HG03280 (cell line): ENCODE measurements around the gene IMP3.
"Not testable (repeated sequence)": the region's sequence is repeated elsewhere in the genome, so short reads cannot be mapped to it uniquely, and the experiment has no call there.

Experiments used
- ATAC-seq: cut with Tn5 transposase; IDR thresholded peaks from one replicate; pipeline ENCODE4 v1.9.1; 2021; ENCODE audit warnings: mild to moderate bottlenecking, moderate library complexity; ENCODE audit not compliant: unreplicated experiment

The IMP3 gene, protein sequence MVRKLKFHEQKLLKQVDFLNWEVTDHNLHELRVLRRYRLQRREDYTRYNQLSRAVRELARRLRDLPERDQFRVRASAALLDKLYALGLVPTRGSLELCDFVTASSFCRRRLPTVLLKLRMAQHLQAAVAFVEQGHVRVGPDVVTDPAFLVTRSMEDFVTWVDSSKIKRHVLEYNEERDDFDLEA

DNA sequence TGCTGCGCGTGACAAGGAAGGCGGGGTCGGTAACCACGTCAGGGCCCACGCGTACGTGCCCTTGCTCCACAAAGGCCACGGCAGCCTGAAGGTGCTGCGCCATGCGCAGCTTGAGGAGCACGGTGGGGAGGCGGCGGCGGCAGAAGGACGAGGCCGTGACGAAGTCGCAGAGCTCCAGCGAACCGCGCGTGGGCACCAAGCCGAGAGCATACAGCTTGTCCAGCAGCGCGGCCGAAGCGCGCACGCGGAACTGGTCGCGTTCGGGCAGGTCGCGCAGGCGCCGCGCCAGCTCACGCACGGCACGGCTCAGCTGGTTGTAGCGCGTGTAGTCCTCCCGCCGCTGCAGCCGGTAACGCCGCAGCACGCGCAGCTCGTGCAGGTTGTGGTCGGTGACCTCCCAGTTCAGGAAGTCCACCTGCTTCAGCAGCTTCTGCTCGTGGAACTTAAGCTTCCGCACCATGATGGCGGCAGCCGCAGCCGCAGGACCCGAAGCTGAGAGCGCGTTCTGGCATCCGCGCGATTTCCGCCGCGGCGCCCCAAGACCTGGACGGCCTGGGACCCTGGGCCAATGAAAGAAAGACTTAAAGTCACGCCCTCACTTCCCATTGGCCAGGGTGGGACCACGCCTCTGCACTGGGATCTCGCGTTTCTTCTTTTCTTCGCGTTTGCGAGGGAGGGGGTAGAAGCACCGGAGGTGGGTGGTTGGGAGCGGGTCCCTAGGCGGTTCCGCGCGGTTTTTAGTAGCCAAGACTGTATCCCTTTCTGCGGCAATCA, at the start of gene IMP3:
IMP3 (minus strand) TSS at position 516 of the 774 bp plus-strand sequence; CDS start at position 460, 56 bp downstream.
- peak; percentile 95 for ATAC-seq

DNA sequence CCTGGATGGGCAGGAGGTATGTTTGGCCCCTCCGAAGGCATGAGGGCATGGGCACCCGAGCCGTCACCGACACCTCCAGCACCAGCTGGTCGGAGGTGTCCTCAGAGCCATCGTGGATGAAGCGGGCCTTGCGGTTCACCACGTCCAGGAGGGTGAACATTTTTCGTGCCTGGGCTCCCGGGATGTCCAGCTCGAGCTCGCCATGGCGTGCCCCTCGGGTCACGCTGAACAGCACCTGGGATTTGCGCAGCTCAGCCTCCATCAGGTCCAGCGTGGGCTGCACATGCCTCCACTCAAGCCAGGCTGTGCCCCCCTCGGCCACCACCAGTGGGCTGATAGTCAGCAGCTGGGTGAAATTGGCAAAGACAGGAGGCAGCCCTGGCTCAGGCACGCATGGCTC, 49.4 kb upstream of the IMP3 start:
- not testable (repeated sequence) for ATAC-seq

DNA sequence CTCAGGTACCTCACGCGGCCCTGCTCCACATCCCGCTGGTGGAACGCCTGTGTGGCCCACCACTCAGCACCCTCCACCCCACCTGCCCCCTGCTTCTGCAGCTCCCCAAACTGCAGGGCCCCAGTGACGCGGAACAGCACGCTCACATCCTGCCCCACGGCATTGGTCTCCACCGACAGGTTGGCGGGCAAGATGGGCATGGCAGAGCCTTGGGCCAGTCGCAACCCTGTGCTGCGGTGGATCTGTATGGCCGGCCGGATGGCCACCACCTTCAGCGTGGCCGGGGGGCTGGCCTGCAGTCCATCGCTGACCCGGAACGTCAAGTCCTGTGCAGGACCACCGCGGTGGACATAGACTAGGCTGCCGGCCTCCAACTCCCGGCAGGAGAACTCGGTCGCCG, 48.8 kb upstream of the IMP3 start:
- ATAC-seq = no peak

DNA sequence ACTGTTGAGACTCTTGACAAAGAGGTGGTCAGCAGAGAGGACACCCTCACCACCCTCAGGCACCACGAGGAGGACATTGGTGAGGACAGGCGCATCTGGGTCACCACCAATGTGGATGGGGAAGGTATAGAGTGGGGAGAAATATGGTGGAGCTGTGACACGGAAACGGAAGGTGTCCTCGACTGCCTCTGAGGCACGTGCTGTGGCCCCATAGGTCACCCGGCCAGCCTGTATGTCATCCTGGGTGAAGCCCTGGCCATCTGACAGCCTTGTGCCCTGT, 48.2 kb upstream of the IMP3 start:
- ATAC-seq = no peak

DNA sequence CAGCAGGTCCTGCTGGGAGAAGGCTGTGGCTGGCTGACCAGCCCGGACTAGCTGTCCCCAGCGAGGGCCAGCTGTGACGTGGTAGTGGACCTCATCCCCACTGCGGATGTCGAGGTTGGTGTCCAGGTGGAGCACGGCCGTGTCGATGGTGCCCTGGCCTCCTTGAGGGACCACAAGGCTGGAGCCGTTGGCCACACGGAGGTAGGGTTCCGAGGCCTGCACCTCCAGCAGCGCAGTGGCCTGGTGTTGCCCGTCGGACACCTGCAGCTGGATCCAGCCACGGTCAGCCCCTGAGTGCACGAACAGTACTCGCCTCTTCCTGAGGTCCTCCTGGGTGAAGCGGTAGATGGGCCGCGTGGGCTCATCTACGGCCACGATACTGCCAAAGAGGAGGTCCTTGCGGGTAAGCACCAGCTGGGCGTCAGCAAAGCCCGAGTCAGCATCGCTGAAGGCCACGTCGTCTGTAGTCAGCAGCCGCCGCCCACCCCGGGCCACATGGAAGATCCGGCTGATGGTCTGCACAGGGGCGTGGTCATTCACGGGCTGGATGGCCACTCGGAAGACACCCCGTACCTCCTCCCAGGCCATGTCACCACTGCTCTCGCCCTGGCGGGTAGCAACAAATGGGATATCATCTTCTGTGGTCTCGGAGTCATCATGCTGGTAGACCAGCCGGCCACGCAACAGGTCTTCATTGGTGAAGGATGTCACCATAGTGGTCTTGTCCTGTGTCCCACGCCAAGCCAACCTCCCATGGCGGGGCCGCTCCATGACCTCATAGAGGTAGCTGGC, 47.7 kb upstream of the IMP3 start:
- ATAC-seq = no peak

DNA sequence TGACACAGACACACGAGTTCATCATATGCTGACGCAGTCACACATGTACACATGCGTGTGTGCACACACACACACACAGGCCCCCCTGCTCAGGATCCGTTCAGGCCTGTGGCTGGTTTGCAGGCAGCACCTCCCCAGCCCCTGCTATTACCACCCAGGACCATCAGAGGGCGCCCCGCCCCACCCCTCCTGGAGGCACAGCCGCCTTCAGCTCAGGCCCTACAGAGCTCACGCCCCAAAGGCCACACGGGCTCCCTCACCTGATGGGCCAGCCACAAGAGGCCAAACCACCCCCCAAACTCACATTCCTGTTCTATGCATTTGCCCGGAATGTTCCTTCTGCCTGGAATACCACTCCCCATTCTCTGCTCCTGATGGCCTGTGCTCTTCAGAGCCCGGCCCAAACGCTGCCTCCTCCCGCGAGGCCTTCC, 46.2 kb upstream of the IMP3 start:
- not testable (repeated sequence) for ATAC-seq

DNA sequence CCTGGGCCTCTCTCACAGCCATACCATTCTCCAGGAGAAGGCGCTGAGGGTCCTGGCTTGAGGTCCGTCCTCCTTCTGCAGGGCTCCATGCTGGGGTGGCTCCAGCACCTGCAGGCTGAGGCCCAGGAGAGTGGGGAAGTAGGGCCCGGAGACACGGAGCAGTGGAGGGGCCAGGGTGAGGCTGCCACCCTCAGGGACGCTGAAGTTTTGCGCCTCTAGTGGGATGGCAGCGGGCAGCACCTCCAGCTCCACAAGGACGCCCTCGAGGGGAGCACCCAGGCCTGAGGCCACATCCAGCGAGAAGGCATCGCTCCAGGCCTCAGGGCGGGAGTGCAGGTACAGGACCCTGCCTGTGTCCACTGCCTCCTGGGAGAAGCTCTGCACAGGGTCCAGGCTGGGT, 45.2 kb upstream of the IMP3 start:
- ATAC-seq = no peak

DNA sequence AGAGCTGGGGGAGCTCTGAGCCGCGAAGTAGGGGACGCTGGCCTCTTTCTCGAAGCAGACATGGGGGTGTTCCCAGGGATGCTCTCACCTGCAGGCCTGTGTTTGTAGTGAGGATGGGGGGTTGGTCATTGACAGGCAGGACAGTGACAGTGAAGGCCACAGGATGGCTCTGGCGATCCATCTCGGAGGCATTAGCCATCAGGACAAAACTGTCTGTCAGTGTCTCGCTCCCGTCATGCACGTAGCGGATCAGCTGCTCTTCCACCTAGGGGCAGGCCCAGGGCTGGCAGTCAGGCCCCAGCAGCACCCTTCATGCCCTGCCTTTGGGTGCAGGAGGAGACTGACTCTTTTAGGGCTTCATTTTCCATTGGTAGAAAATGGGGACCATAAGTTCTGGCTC, 44.6 kb upstream of the IMP3 start:
- no peak for ATAC-seq

DNA sequence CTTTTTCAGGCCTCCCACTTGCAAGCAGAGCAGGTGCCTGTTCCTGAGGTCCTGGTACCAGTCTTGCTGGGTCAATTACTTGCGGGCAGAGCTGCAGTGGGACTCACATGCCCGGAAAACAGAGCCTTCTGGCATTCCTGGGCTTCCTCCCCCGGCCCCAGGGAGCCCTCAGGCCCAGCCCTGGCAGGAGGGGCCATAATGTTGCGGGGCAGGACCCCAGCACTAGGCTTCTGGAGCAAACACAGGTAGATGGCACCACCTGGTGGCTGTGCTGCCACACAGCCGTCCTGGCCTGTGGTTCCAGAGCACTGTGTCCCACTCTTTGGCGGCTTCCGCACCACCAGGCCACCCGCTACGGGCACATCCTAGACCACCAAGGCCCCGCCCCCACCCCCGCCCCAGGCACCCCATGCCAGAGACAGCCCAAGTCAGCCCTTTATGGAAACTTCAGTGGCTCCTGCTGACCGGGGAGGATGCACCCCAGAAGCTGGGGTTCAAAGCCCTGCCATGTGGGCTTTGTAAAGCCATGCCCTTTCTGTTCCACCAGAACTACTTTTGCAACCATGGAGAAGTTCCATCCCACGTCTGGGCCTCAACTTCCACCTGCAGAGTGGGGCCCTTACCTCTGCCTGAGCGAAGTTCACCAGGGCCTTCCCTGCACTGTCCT, 43.8 kb upstream of the IMP3 start:
- peak; percentile 64 for ATAC-seq

DNA sequence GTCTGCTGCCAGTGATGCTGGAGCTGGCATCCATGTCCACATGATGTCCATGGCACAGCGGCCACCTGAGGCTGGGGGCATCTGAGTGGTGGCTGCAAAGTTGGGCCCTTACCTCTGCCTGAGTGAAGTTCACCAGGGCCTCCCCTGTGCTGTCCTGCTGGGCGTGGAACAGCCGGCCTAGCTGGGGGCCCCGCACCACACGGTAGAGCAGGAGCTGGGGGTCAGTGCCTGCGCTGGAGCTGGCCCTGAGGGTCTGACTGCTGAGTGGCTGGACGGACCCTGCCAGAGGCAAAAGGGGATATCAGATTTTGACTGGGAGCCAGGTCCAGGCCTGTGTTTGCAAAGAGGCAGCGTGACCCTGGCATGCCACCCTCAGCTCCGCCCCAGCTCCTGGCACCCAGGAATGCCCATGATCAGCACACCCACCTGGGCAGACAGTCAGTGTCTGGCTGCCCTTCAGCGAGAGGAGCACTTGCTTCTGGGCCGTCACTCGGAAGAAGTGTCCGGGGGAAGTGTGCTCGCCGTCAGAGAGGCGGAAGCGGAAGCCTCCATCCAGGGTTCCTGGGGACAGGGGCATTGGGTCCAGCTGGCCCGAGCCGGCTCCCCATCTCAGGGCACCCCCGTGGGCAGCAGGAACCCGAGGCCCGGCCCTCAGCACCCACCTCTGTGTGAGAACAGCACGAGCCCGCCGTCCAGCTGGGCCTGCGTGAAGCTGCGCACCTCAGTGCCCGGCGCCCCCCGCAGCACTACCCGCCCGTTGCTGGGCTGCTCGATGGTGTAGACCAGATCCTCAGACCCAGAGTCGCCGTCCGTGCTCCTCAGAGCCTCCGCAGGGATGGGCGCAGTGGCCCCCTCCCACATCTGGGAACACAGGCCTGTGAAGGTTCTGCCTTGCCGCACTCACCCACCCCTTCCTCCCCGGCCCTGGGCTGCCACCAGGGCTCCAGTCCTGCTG, 42.4 kb upstream of the IMP3 start:
- ATAC-seq = no peak

DNA sequence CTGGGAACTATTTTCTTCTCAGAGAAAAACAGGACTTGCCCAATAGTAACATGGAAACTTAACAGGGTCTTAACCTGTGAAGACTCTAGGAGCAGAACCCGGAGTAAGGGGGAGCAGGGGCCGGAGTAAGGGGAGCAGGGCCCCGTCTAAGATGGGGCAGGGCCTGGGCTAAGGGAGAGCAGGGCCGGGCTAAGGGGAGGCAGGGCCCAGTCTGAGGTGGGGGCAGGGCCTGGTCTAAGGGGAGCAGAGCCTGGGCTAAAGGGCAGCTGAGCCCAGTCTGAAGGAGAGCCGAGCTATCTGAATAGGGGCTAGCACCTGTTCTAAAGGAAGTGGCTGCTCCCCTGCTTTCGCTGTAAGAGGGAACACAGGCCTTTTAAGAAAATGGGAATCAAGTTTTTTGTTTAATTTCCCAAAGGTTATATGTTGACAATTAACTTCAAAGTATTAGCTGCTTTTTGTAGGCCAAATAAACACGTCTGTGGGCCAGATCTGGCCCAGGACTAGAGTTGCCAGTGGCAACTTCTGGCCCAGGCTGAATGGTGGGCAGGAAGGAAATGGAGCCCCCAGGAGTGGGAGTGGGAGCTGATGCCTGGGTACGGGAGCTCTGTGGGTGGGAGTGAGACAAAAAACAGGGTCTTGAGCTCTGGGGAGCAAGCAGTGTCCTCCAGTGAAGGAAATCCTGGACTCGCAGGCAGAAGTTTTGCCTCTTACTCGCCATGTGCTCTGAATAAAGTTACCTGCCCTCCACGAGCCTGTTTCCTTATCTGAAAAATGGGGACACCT, 40.2 kb upstream of the IMP3 start:
- no peak for ATAC-seq

DNA sequence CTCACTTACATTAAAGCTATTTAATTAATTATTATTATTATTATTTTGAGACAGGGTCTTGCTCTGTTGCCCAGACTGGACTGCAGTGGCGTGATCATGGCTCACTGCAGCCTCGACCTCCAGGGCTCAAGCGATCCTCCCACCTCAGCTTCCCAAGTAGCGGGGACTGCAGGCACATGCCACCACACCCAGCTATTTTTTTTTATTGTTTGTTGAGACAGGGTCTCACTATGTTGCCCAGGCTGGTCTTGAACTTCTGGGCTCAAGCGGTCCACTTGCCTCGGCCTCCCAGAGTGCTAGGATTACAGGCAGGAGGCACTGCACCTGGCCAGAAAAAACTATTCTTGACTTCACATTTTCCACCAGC, 38.3 kb upstream of the IMP3 start:
- ATAC-seq = not testable (repeated sequence)

DNA sequence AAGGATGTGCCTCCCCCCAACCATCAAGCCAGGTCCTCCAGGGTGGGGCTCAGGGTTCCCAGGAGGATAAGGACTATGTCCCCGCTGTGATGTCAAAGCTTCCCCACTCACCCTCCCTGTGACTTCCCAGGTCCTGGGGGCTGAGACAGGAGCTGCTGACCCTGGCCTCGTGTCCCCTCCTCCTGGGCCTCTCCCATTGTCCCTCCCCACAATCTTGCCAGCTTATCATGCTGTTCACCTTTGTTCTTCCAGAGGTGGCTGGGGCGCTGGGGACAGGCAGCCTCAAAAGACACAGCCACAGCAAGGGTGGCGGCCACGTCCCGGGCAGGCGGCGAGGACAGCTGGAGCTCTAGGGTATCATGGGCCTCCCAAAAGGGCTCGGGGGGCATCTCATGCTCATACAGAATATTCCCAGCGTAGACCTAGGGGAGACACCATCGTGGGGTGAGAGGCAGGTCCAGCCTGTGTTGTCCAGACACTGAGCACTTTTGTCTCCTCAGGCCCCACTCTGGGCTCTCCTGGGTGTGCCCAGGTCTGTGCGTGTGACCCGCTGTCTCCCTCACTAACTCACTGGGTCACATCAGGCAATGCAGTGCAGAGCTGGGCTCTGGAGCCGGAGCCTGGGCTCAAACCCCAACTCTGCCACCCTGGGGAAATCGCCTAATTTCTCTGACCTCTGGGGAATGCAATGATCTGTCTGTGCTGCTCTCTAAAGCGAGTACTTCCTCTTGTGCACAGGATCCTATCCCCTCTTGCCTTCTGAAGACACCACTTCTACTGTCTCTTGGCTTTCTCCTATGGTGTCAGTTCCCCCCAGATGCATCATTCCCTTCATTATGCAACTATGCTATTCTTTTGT, 37.7 kb upstream of the IMP3 start:
- no peak for ATAC-seq

DNA sequence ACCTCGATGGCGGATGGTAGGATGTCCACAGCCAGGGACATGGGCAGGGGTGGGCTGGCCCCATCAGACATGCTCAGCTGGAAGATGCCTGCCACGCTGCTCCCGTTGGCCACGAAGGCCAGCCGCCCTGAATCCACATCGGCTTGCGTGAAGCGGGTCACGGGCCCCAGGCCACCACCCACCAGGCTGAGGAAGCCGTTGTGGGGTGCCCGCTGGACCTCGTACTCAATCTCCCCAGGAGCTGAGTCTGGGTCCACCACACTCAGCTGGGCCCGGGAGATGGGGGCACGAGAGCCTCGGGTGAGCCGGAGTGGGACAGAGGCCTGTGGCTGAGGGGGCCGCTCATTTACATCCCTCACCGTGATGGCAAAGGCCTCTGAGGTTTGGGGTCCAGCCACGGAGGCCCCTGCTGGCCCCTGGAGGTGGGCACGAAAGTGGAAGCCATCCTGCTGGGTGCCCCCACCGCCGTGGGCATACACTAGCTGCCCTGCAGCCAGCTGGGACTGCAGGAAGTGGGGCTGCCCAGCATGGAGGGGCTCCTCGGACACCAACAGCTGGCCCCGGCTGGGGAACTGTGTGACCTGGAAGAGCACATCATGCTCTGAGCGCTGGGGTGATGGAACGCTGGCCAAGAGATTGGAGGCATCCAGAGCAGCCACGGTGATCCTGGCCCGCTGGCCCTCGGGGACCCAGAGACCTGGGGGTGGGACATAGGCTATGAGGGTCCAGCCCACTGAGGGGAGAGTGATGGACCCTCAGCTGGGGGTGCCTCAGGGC, 36.9 kb upstream of the IMP3 start:
- no peak for ATAC-seq

DNA sequence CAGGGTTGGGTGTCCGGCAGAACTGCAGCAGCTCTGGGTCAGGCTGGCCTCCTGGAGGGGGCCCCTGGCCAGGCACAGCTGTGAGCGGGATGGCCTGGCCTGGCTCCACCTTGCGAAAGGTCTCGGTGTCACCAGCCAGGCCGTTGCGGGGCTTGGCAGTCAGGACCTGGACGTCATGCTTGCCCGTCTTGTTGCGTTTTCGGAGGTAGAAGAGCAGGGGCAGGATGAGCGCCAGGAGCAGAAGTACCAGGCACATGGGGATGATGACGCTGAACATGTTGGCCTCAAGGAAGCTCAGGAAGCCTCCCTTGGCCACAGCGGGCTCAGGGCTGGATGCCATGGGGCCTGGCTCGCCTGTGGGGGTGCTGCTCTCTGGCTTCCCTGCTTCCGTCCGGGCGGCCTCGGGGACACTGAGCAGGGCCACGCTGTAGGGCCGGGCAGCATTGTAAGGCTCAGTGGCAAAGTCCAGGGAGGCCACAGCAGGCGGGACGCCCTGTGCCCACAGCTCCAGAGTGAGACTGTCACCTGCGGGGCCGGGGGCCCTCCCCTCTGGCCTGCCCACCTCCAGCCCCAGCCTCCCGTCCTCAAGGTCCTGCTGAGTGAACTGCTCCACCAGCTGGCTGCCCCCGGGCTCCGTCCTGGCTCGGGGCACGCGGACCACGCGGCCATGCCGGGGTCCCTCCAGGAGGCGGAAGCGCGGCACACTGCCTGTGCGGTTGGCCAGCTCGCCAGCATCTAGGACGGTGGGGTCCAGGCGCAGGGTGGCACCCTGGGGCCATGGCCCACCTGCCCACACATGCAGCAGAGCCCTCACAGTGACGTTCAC, 35.8 kb upstream of the IMP3 start:
- no peak for ATAC-seq

DNA sequence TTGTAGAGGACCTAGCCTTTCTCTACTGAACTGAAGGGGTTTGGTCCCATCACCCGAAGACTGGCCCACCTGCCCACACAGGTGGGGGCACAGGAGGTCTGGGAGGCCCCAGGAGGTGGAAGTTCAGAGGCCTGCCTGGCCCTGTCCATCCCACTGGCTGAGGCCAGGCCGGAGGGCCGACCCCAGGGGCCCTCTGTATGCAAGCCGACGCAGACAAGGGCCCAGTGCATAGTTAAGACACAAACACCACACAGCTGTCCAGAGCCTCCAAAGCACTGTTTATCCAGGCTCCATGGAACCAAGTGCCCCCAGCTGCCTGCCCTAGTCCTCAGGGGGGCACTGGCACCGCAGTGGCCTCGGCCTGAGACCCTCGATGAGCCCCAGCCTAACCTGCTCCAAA, 34.3 kb upstream of the IMP3 start:
- no peak for ATAC-seq
